ENCODE measurements around the gene ZNF486. TPM values are rescaled to one million over a fixed set of nuclear protein-coding genes. Genes with fewer than 3 reads are reported as not detected.
"Not testable (repeated sequence)": the region's sequence is repeated elsewhere in the genome, so short reads cannot be mapped to it uniquely, and the experiment has no call there.

ZNF486 gene
- total RNA-seq, 4 donors from 2014 or later, result 0.15 to 1.1 (median 0.75) TPM

- TF ChIP-seq POLR2A (IDR thresholded peaks at IDR 0.05) (no peak), CTCF (IDR thresholded peaks at IDR 0.05 in 4 of 5, conservative IDR thresholded peaks at IDR 0.05 in 1 of 5) (no peak)
- no peaks in the 10 kb centered on the region for H3K4me1 ChIP-seq
- H3K27me3 ChIP-seq, result no peaks in the 10 kb centered on the region
- DNase-seq (no peak), ATAC-seq (no peak)
- no peak overlapping the region for H3K4me3 ChIP-seq
- H3K9me3 ChIP-seq, result peaks cover 0 to 18% (median 5%) of the 10 kb centered on the region in 3 donors
- no peak overlapping the region for H3K27ac ChIP-seq
- H3K36me3 ChIP-seq, result peaks cover 0 to 16% of the 10 kb centered on the region in 2 donors
- in situ Hi-C loops (cut with MboI; ENCODE audit: low sequenced_read_pairs in 4 of 4) (no loop called here), intact Hi-C loops (cut with DNase I; ENCODE audit: low total_unique reads) (no loop called here)
These were observed 30.7 kb downstream of the ZNF486 start for GRCh38 chr19:20197747-20198146.

- in situ Hi-C loops (cut with MboI; ENCODE audit: low sequenced_read_pairs in 4 of 4), result no loop called here
- TF ChIP-seq POLR2A (IDR thresholded peaks at IDR 0.05), result no peak
- no peak for TF ChIP-seq CTCF (IDR thresholded peaks at IDR 0.05 in 4 of 5, conservative IDR thresholded peaks at IDR 0.05 in 1 of 5)
These were observed 42.0 kb downstream of the ZNF486 start for GRCh38 chr19:20209051-20209450.

GRCh38 chr19:20214366-20214765 is 47.4 kb downstream of the ZNF486 start:
- intact Hi-C loops (cut with DNase I; ENCODE audit: low total_unique reads); ATAC-seq; H3K4me1 ChIP-seq; H3K27me3 ChIP-seq; H3K36me3 ChIP-seq; H3K9me3 ChIP-seq; in situ Hi-C loops (cut with MboI; ENCODE audit: low sequenced_read_pairs in 4 of 4); H3K4me3 ChIP-seq; DNase-seq; H3K27ac ChIP-seq: not testable (repeated sequence)

More at GRCh38 chr19:20209051-20209450, 42.0 kb downstream of the ZNF486 start:
- H3K4me3 ChIP-seq, result no peak overlapping the region
- ATAC-seq, result no peak
- no peak for DNase-seq
- no peak overlapping the region for H3K27ac ChIP-seq
- no peaks in the 10 kb centered on the region for H3K36me3 ChIP-seq
- H3K9me3 ChIP-seq, result no peaks in the 10 kb centered on the region
- H3K4me1 ChIP-seq, result no peaks in the 10 kb centered on the region
- intact Hi-C loops (cut with DNase I; ENCODE audit: low total_unique reads), result no loop called here
- no peaks in the 10 kb centered on the region for H3K27me3 ChIP-seq

- H3K9me3 ChIP-seq; intact Hi-C loops (cut with DNase I; ENCODE audit: low total_unique reads); H3K4me3 ChIP-seq; DNase-seq; H3K36me3 ChIP-seq; in situ Hi-C loops (cut with MboI; ENCODE audit: low sequenced_read_pairs in 4 of 4); ATAC-seq; H3K27ac ChIP-seq; H3K27me3 ChIP-seq; H3K4me1 ChIP-seq: not testable (repeated sequence)
These were observed 54.6 kb downstream of the ZNF486 start for GRCh38 chr19:20221605-20222004.

- DNase-seq (no peak), ATAC-seq (no peak)
- Histone ChIP-seq H3K4me3 (no peak overlapping the region), H3K9me3 (no peaks in the 10 kb centered on the region), H3K27me3 (no peaks in the 10 kb centered on the region), H3K4me1 (no peaks in the 10 kb centered on the region), H3K27ac (no peak overlapping the region), H3K36me3 (no peaks in the 10 kb centered on the region)
- no peak for TF ChIP-seq CTCF (IDR thresholded peaks at IDR 0.05 in 4 of 5, conservative IDR thresholded peaks at IDR 0.05 in 1 of 5)
- no peak for TF ChIP-seq POLR2A (IDR thresholded peaks at IDR 0.05)
- intact Hi-C loops (cut with DNase I; ENCODE audit: low total_unique reads), result no loop called here
- in situ Hi-C loops (cut with MboI; ENCODE audit: low sequenced_read_pairs in 4 of 4), result no loop called here
These were observed 66.1 kb downstream of the ZNF486 start for GRCh38 chr19:20233105-20233504.

- no peaks in the 10 kb centered on the region for H3K27me3 ChIP-seq
- in situ Hi-C loops (cut with MboI; ENCODE audit: low sequenced_read_pairs in 4 of 4) (no loop called here), intact Hi-C loops (cut with DNase I; ENCODE audit: low total_unique reads) (no loop called here)
- TF ChIP-seq POLR2A (IDR thresholded peaks at IDR 0.05) (no peak), CTCF (IDR thresholded peaks at IDR 0.05 in 4 of 5, conservative IDR thresholded peaks at IDR 0.05 in 1 of 5) (no peak)
- H3K4me3 ChIP-seq, result no peak overlapping the region
- H3K27ac ChIP-seq, result no peak overlapping the region
- DNase-seq, result no peak
- no peaks in the 10 kb centered on the region for H3K36me3 ChIP-seq
- no peaks in the 10 kb centered on the region for H3K4me1 ChIP-seq
- ATAC-seq, result no peak
- H3K9me3 ChIP-seq, result no peaks in the 10 kb centered on the region
These were observed 68.1 kb downstream of the ZNF486 start for GRCh38 chr19:20235156-20235555.
